HEK293 (cell line): ENCODE measurements around the gene FDX1.
"Not testable (repeated sequence)": the region's sequence is repeated elsewhere in the genome, so short reads cannot be mapped to it uniquely, and the experiment has no call there.

Experiments used
- RBAK ChIP-seq: fragments of 450-650 bp; formaldehyde crosslinking; IDR thresholded peaks from 2 replicates; pipeline ENCODE4 v1.5.1; 2016; ENCODE audit warnings: missing biosample characterization, missing genetic modification characterization
- YY1 ChIP-seq: fragments of 450-650 bp; formaldehyde crosslinking; IDR thresholded peaks from 2 replicates; pipeline ENCODE4 v1.5.1; 2018; ENCODE audit warnings: missing biosample characterization, missing genetic modification characterization
- ZFP3 ChIP-seq: fragments of 450-650 bp; formaldehyde crosslinking; IDR thresholded peaks from 2 replicates; pipeline ENCODE4 v1.5.1; 2016; ENCODE audit warnings: low read depth, missing biosample characterization, missing genetic modification characterization
- ZNF423 ChIP-seq: fragments of 450-650 bp; formaldehyde crosslinking; IDR thresholded peaks from 2 replicates; pipeline ENCODE4 v1.5.1; 2016; ENCODE audit warnings: missing biosample characterization, missing genetic modification characterization
- TF ChIP-seq, protein P1 (sequence below): fragments of 450-650 bp; formaldehyde crosslinking; IDR thresholded peaks from 2 replicates; pipeline ENCODE4 v1.5.1; 2016; ENCODE audit warnings: missing biosample characterization, missing genetic modification characterization
- TF ChIP-seq, protein P2 (sequence below): fragments of 450-650 bp; formaldehyde crosslinking; IDR thresholded peaks from 2 replicates; pipeline ENCODE4 v1.5.1; 2016; ENCODE audit warnings: missing biosample characterization, missing genetic modification characterization

- not testable (repeated sequence) for TF ChIP-seq YY1 (tag by site-specific recombination); ZFP3; ZNF423 (tag by site-specific recombination); RBAK (tag by site-specific recombination)
- TF ChIP-seq, protein P1, sequence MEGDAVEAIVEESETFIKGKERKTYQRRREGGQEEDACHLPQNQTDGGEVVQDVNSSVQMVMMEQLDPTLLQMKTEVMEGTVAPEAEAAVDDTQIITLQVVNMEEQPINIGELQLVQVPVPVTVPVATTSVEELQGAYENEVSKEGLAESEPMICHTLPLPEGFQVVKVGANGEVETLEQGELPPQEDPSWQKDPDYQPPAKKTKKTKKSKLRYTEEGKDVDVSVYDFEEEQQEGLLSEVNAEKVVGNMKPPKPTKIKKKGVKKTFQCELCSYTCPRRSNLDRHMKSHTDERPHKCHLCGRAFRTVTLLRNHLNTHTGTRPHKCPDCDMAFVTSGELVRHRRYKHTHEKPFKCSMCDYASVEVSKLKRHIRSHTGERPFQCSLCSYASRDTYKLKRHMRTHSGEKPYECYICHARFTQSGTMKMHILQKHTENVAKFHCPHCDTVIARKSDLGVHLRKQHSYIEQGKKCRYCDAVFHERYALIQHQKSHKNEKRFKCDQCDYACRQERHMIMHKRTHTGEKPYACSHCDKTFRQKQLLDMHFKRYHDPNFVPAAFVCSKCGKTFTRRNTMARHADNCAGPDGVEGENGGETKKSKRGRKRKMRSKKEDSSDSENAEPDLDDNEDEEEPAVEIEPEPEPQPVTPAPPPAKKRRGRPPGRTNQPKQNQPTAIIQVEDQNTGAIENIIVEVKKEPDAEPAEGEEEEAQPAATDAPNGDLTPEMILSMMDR = not testable (repeated sequence)
- TF ChIP-seq, protein P2, sequence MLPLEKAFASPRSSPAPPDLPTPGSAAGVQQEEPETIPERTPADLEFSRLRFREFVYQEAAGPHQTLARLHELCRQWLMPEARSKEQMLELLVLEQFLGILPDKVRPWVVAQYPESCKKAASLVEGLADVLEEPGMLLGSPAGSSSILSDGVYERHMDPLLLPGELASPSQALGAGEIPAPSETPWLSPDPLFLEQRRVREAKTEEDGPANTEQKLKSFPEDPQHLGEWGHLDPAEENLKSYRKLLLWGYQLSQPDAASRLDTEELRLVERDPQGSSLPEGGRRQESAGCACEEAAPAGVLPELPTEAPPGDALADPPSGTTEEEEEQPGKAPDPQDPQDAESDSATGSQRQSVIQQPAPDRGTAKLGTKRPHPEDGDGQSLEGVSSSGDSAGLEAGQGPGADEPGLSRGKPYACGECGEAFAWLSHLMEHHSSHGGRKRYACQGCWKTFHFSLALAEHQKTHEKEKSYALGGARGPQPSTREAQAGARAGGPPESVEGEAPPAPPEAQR (tag by site-specific recombination) = not testable (repeated sequence)
Observed at GRCh38 chr11:110388231-110388630, 41.5 kb upstream of the FDX1 start.
